CD4-positive, alpha-beta T cell (primary cell): ENCODE results near the gene MGAT5. TPM values are rescaled to one million over a fixed set of nuclear protein-coding genes. Genes with fewer than 3 reads are reported as not detected.

Experiments used
- ATAC-seq: fragments of 200-7000 bp; cut with Tn5 transposase; one replicate; pipeline ENCODE4 v1.10.0; 2022; ENCODE audit warnings: mild to moderate bottlenecking; ENCODE audit not compliant: poor library complexity
- CTCF ChIA-PET: fragments of 350-600 bp; sonication (Branson Sonifier 250); formaldehyde crosslinking; loops from one replicate; lab custom pipeline; 2021; ENCODE audit warnings: antibody characterized with exemption, inconsistent platforms; lab: Charles Lee
- POLR2A ChIA-PET: fragments of 350-600 bp; sonication (Branson Sonifier 250); formaldehyde crosslinking; loops from one replicate; lab custom pipeline; 2021; ENCODE audit warnings: antibody characterized with exemption, inconsistent platforms; lab: Charles Lee
- DNase-seq, 14 experiments: peaks; one replicate each; pipeline ENCODE4 v3.0.0-alpha.2; 2013 to 2020; ENCODE audit warnings: mixed read lengths in 2 of 14
- H3K27ac ChIP-seq, 2 donors: one replicate each; pipeline versions ENCODE4 v1.5.1 to v1.7.0; 2013; ENCODE audit warnings: low read length in 2 of 2, low read depth in 1 of 2, mild to moderate bottlenecking in 1 of 2
- H3K27me3 ChIP-seq, 2 experiments: 1 replicate in 1 of 2; 2 replicates in 1 of 2; pipeline versions ENCODE4 v1.6.1 to v1.7.0; 2013; ENCODE audit warnings: low read length in 2 of 2, control low read depth in 1 of 2, mild to moderate bottlenecking in 1 of 2, moderate library complexity in 1 of 2; ENCODE audit not compliant: insufficient read depth in 2 of 2, control insufficient read depth in 1 of 2
- H3K36me3 ChIP-seq: one replicate; pipeline ENCODE4 v1.6.1; 2013; ENCODE audit warnings: low read length, control low read depth; ENCODE audit not compliant: insufficient read depth
- H3K4me1 ChIP-seq: one replicate; pipeline ENCODE4 v1.6.1; 2013; ENCODE audit warnings: low read length, control low read depth; ENCODE audit not compliant: insufficient read depth
- H3K4me3 ChIP-seq: one replicate; pipeline ENCODE4 v1.5.1; 2013; ENCODE audit warnings: mild to moderate bottlenecking, low read length, moderate library complexity
- H3K9me3 ChIP-seq, 2 experiments: 1 replicate in 1 of 2; 2 replicates in 1 of 2; pipeline versions ENCODE4 v1.6.1 to v1.7.0; 2013; ENCODE audit warnings: low read length in 2 of 2, mild to moderate bottlenecking in 2 of 2, control low read depth in 1 of 2, moderate library complexity in 1 of 2; ENCODE audit not compliant: control insufficient read depth in 1 of 2, insufficient read depth in 1 of 2
- H3K27ac Mint-ChIP-seq: one replicate; pipeline ENCODE4 v1.8.0; 2020; ENCODE audit warnings: mixed read lengths
- H3K27me3 Mint-ChIP-seq: one replicate; pipeline ENCODE4 v1.8.0; 2021; ENCODE audit warnings: mixed read lengths
- H3K36me3 Mint-ChIP-seq: one replicate; pipeline ENCODE4 v1.8.0; 2021; ENCODE audit warnings: low read depth, mixed read lengths
- H3K4me1 Mint-ChIP-seq: one replicate; pipeline ENCODE4 v1.8.0; 2021; ENCODE audit warnings: low read depth, mixed read lengths
- H3K4me3 Mint-ChIP-seq: one replicate; pipeline ENCODE4 v1.8.0; 2020; ENCODE audit warnings: mild to moderate bottlenecking, mixed read lengths
- H3K9me3 Mint-ChIP-seq: one replicate; pipeline ENCODE4 v1.8.0; 2020; ENCODE audit warnings: mixed read lengths
- CTCF ChIP-seq: fragments of 200-600 bp; IDR thresholded peaks from one replicate; pipeline ENCODE4 v1.8.0; 2022; ENCODE audit warnings: antibody characterized with exemption, mild to moderate bottlenecking
- intact Hi-C, 2 experiments: fragments of 100-400 bp; cut with DNase I in 1 of 2; cut with micrococcal nuclease in 1 of 2; formaldehyde crosslinking; loops; one replicate each; pipeline versions ENCODE4 v1.15.1 to v1.9.0; 2023 to 2025; cut with DNase I, micrococcal nuclease
- total RNA-seq, 174 experiments: library from RNA in 2 of 174; stranded (reverse) in 2 of 174; gene quantifications; one replicate each; pipeline ENCODE4 v1.2.3 and lab custom pipeline; 2021 to 2026

The MGAT5 gene
- total RNA-seq, 2 experiments from 2014 or later, result 77.5 to 77.8 TPM

GRCh38 chr2:134447669-134448068 is 193.8 kb downstream of the MGAT5 start:
- DNase-seq, result no peak
- Histone ChIP-seq H3K27me3 (no peaks in the 10 kb centered on the region), H3K4me3 (no peak overlapping the region), H3K9me3 (no peaks in the 10 kb centered on the region), H3K4me1 (no peaks in the 10 kb centered on the region), H3K27ac (no peak overlapping the region), H3K36me3 (peaks cover 63% of the 10 kb centered on the region)
- intact Hi-C loops, result no loop called here
- ChIA-PET POLR2A (no interaction called here), CTCF (no interaction called here)
- Mint-ChIP-seq H3K27me3 (no peaks in the 10 kb centered on the region), H3K4me1 (no peaks in the 10 kb centered on the region), H3K9me3 (no peaks in the 10 kb centered on the region), H3K4me3 (no peak overlapping the region), H3K27ac (no peak overlapping the region), H3K36me3 (peaks cover 62% of the 10 kb centered on the region)
- no peak for ATAC-seq
- TF ChIP-seq CTCF, result no peak

DNA sequence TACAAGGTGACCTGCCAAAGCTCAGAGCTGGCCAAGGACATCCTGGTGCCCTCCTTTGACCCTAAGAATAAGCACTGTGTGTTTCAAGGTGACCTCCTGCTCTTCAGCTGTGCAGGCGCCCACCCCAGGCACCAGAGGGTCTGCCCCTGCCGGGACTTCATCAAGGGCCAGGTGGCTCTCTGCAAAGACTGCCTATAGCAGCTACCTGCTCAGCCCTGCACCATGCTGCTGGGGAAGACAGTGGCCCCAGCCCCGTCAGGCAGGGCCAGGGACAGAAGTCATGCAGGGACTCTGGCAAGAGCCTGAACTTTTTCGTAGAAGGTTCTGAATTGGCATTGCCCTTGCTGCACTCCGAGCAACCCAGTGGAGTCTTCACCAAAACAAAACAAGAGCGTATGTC is 194.8 kb downstream of the MGAT5 start:
- ATAC-seq, result no peak
- POLR2A ChIA-PET, result no interaction called here
- CTCF ChIA-PET, result no interaction called here
- H3K4me1 Mint-ChIP-seq, result no peaks in the 10 kb centered on the region
- no peak for TF ChIP-seq CTCF
- no peaks in the 10 kb centered on the region for H3K27me3 Mint-ChIP-seq
- Histone ChIP-seq H3K27me3 (no peaks in the 10 kb centered on the region), H3K36me3 (peaks cover 64% of the 10 kb centered on the region), H3K4me1 (no peaks in the 10 kb centered on the region), H3K27ac (no peak overlapping the region), H3K4me3 (no peak overlapping the region), H3K9me3 (no peaks in the 10 kb centered on the region)
- intact Hi-C loops, result no loop called here
- H3K9me3 Mint-ChIP-seq, result no peaks in the 10 kb centered on the region
- no peak overlapping the region for H3K4me3 Mint-ChIP-seq
- no peak for DNase-seq
- no peak overlapping the region for H3K27ac Mint-ChIP-seq
- peaks cover 57% of the 10 kb centered on the region for H3K36me3 Mint-ChIP-seq

DNA sequence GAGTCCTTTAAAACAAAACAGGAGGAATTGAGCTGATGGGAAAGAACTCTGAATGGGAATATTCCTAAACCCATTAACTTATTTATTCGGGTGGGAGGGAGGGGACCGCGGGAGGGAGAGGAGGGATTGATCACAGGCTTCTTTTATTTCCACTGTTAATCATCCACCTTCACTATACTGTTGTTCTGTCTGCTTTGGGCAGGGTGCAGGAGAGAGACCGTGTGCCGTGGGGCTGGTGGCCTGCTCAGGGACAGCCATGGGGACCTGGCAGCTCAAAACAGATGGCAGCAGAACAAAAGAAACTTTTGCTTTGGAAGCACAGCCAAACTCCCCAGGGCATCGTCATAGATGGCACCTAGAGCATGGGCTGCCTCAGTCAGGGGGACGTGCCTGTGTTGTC is 195.3 kb downstream of the MGAT5 start:
- no peak overlapping the region for H3K4me3 Mint-ChIP-seq
- peak overlapping the region; percentile 17 for H3K27ac Mint-ChIP-seq
- TF ChIP-seq CTCF, result no peak
- H3K36me3 ChIP-seq, result peaks cover 64% of the 10 kb centered on the region
- no peaks in the 10 kb centered on the region for H3K4me1 Mint-ChIP-seq
- H3K9me3 Mint-ChIP-seq, result no peaks in the 10 kb centered on the region
- no peaks in the 10 kb centered on the region for H3K9me3 ChIP-seq
- H3K4me3 ChIP-seq, result no peak overlapping the region
- no peaks in the 10 kb centered on the region for H3K4me1 ChIP-seq
- no peak for DNase-seq
- POLR2A ChIA-PET, result no interaction called here
- no peaks in the 10 kb centered on the region for H3K27me3 Mint-ChIP-seq
- no peak for ATAC-seq
- peaks cover 55% of the 10 kb centered on the region for H3K36me3 Mint-ChIP-seq
- H3K27me3 ChIP-seq, result no peaks in the 10 kb centered on the region
- CTCF ChIA-PET, result no interaction called here
- intact Hi-C loops, result no loop called here
- H3K27ac ChIP-seq, result no peak overlapping the region
